AML-193 (cell line): ENCODE data around the gene VPS35L.

Experiments used
- DNase-seq, 2 experiments: peaks; one replicate each; lab custom pipeline; 2025; lab: John Stamatoyannopoulos, UW

The VPS35L gene

DNA sequence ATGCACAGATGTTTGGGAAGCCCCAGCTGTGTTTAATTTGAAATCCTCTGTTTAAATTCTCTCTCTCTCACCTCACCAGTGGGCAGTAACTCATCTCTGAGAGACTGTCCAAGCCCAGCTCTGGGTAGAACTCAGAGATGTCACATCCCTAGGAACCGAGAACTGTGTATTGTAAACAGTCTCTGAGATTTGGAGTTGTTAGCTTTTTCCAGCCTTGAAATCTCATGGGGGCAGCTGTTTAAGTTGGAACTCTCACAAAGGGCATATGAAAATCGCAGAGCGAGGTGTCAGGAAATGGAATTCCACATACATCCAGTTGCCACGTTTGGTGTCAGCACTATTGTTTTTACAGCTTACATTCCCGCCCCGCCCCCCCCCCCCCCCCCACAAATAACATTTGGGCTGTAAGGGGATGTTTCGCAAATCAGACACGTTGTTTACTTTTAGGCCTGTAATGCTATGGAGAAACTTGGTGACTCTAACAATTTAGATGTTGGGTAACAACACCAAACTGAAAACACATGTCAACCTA lies 34.3 kb downstream of the VPS35L start:
- DNase-seq = no peak

DNA sequence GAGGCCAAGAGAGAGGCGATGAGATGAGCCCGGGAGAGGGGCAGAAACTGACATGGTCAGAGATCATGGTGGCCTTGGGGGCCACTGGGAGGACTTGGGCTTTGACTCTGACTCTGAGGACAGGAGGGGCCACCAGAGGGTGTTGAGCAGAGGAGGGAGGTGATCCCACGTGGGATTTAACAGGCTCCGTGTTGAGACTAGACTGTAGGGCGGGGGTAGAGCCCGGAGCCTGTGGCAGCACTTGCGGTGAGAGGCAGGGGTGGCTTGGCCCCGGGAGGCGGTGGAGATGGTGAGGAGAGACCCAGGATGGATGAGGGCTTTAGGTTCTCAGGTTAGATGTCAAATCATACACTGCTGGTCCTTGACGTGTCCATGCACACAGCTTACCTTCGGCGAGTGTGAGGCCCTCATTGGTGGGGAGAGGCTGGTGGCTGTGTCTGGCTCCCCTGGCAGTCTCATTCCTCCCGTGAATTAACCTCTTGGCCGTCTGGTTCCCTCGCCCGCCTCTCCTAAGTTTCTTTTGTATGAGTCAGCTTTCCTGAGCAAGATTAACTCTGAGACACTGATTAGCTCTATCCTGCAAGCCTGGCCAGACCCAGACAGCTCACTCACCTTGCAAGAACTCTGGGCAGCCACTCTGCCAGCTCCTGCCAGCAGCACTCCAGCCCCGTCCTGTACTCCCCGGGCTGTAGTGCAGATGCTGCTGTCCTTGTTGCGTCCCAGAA lies 39.7 kb downstream of the VPS35L start:
- no peak for DNase-seq

DNA sequence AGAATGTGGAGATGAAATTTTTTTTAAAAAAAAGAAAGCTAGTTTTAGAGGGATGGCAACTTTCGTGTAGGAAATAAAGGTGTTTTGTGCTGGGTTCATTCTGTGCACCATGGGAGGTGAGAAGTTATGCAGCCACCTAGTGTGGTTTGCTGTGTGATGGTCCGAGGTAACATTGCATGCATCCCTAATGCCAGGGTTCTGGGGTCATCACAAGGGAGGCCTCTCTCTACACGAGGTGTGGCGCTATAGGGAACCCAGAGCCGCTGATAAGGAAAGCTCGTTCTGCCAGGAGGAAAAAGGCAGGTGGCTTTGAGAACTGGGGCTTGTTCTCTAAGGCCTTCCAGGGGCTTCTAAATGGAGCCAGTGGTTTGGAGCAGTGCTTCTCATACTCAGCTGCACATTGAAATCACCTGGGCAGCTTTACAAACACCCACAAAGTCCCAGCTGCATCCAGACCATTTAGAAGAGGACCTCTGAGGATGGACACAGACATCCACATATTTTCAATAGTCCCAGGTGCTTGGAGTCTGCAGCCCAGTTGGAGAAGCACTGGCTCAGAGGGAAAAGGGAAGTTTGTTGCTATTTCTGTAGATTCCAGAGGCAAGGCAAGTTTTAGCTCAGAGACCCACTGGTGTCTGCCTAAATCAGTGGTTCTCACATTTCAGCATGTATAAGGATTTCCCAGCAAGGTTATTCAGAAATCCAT lies 43.5 kb downstream of the VPS35L start:
- no peak for DNase-seq

DNA sequence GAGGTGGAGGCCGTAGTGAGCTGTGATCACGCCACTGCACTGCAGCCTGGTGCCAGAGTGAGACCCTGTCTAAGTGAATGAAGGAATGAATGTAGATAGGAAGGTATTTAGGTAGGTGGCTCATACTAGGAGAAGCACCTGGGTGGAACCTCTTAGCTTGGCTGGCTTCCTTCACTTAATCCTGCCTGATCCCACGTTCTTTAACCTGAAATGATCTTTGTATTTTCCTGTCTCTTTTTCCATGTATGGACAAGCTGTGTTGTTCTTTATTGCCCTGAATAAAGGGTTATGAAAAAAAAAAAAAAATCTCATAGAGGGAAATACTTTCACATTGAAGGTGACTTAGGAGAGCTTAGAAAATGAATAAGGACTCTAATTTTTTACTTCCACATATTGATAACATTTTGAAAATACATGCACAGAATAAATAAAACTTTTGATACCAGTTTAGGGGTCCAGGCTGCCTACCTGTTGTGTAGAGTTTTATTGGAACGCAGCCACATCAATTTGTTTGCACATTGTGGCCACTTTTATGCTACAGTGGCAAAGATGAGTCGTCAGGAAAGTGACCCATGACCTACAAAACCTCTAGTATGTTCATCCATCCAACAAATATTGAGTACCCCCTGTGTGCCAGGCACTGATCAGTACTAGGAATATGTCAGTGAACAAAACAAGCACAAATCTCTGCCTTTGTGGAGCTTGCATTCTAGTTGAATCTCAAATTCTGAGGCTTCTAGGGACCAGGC lies 44.6 kb downstream of the VPS35L start:
- no peak for DNase-seq

DNA sequence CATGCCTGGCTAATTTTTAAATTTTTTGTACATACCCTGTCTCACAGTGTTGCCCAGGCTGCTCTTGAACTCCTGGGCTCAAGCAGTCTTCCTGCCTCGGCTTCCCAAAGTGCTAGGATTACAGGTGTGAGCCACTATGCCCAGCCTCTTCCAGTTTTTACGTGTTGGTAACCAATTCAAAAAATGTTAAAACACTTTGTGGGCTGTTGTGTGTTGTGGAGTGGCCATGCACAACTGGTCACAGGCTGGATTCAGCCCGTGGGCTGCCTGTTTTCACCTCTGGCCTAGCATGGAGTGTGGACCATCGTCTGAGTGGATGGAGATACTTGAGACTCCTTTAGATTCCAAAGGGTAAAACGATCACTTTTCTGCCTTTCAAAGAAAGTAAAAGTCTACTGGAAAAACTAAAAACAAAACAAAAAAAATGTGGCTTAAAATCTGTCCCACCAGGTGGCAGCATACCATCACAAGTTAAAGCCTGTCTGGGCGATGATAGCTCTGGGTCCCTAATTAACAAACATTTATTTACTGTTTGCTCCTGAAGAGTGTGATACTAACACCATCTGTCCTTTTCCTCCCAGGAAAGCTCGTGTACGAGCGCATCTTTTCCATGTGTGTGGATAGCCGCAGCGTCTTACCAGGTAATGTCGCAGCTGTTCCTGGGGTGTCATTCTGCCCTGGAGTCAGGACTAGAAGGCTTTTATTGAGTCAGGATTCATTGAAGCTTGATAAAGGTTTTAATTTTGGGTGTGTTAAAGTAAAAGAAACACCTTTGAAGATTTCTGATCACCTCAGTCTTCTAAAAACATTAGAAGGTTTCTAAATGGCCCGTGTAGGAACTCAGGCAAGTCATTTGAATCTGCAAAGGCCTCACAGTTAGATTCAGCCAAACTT lies 45.8 kb downstream of the VPS35L start:
- peak; percentile 6 to 30 for DNase-seq

DNA sequence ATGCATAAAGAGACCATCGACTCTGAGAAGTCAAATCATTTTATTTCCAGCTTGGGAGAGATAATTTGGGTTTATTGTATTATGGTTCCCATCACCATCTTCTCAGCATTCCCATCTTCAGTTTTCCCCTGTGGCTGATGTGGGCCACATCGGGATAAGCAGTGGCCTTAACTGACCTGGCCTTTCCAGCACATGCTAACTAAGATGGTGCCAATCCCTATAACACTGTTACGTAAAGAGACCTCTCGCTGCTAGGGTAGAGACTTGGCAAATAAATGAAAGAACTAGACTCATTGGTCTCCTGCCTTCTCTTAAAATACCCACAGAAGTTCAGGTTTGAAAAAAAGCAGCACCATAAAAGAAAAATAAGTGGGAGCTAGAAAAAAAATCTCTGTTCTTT lies 49.4 kb downstream of the VPS35L start:
- DNase-seq = no peak

DNA sequence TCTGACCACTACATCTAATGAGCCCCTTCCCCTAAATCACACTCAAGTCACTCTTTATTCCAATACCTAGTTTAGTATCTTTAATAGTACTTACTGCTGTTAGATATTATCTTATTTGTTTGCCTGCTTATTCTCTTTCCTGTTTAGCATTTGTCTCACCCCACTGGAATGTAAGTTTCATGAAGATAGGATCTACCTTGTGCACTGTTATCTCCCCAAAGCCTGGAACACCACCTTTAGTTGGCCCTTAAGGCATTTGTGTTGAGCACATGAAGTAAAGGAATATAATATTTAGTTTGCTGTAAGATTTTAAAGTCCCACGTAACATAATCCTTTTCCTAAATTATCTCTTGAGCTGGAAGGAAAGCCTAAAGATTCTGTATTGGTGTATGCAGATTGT lies 50.2 kb downstream of the VPS35L start:
- no peak for DNase-seq

DNA sequence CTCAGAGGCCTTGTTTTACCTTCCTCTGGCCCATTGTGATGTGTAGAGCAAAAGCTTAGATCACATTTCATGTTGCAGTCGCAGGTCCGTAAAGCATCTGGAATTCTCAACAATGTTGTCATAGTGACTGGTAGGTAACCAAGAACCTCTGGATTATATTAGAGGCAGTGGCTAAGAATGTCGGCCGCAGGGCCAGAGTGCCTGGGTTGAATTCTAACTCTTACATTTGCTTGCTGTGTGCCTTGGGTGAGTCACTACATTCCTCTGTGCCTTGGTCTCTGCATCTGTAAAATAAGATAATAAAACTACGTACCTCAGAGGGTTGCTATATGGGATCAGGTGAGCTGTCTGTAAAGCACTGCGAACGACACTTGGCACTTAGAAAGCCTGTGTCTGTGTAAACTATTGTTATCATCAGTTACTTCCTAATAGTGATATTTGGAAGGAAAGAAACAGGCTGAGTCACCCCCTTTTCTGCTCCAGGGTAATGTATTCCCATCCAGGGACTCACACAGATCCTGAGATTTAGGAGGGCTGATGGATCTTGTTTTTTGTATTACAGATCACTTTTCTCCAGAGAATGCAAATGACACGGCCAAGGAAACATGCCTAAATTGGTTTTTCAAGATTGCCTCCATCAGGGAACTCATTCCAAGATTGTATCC lies 52.2 kb downstream of the VPS35L start:
- DNase-seq = no peak

DNA sequence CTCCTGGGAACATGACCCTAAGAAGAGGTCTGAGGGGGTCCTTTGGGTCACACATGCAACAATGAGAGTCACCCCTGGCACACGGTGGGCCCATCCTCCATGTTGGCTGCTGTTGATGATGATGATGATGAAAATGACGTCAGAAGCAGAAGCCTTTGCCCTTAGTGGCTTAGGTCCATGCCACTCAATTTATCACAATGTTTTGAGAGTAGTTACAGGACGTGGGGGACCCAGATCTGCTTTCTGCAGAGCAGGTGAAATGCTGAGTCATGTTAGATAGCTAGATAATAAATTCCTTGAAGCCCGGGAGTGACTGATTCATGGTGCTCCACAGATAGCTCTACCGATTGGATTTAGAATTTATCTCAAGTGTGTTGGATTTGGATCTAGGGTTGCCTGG lies 53.9 kb downstream of the VPS35L start:
- DNase-seq = no peak

DNA sequence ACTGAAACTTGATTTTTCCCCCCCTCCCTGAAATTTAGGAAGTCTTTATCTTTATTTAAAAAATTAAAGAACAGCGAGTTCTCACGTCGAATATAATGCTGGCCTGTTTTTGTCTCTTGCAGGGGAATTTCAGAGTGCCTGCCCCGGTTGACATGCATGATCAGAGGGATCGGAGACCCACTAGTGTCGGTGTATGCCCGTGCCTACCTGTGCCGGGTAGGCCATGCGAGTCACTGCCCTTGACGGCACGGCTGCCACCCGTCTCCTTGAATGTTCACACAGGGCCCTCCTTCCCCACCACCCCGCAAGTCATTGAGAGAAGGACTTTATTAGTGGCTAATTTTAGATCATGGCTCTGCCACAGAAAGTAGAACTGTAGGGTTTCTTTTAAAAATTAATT lies 54.7 kb downstream of the VPS35L start:
- no peak for DNase-seq

DNA sequence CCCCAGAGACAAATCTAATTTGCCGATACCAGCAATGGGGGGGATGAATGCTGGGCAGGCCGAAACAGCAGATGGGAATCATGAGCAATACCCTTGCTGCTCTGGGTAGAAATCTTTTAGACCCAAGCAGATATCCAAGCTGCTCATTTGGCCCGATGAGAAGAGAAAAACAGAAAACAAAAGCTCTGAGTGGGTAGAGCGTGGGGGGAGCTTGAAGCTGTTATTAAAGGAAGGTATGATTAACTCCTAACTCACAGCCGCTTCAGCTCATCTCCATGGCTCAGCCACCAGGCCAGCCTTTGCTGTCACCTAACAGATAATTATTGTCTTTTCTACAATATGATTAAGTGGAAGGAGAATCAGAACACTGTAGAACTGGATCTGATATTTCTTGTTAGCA lies 58.3 kb downstream of the VPS35L start:
- no peak for DNase-seq

DNA sequence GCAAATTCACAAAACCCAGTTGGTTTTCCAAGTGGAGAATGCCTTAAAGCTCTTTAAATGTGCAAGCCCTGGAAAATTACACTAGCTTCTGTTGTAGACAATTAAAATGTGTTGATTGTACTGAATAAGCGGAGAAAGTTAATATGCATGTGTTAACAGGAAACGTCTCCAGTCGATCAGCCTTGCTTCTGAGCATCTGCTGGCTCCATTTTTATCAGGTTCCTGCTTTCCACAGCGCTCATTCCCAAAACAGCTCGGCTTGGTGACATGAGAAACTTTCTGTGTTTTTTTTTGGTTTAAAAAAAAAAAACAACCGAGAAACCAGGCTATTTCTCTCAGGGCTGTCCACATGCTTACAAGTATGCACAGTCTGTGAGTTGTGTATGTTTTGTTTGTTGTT lies 60.7 kb downstream of the VPS35L start:
- DNase-seq = no peak

DNA sequence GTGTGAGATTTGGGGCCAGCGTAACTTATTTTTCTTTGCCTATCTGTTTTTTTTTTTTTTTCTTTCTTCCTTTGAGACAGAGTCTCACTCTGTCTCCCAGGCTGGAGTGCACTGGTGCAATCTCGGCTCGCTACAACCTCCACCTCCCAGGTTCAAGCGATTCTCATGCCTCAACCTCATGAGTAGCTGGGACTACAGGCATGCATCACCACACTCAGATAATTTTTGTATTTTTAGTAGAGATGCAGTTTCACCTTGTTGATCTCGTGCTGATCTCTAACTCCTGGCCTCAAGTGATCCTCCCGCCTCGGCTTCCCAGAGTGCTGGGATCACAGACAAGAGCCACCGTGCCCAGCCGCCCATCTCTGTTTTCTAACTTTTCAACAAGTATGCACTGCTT lies 63.4 kb downstream of the VPS35L start:
- DNase-seq = no peak

DNA sequence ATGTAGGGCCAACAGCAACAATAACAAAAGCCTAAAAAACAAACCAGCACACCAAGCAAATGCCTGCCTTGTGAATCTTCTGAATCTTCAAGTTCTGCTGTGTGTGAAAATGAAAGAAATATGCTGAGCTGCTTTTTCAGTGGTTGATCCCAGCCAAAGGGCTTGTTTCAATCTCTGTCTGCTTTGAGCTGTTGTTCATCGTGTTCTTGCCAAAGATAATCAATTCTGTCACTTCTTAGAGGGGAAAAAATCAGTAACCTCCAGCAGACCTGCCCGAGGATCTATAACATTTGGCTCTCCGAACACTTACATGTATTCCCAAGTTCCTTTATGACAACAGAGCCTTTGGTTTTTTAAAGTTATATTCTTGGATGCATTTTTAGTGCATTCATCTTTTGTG lies 65.9 kb downstream of the VPS35L start:
- DNase-seq = no peak

DNA sequence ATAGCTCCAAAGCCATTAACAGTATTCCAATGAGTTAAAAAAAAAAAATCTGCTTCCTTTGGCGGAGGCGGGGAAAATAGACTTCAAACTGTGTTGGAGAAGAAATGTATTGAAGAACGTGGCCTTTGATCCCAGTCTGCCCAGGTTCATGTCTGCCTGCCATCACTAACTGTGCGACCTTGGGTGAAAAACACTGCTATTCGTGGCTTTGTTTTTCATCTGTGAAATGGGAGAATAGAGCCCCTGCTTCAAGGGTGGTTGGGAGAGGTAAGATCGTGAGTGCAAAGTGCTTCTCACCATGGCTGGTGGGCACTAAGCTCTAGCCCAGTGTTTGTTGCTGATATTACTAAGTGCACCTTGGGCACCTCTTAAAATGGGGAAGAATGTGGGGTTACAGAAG lies 69.5 kb downstream of the VPS35L start:
- no peak for DNase-seq

DNA sequence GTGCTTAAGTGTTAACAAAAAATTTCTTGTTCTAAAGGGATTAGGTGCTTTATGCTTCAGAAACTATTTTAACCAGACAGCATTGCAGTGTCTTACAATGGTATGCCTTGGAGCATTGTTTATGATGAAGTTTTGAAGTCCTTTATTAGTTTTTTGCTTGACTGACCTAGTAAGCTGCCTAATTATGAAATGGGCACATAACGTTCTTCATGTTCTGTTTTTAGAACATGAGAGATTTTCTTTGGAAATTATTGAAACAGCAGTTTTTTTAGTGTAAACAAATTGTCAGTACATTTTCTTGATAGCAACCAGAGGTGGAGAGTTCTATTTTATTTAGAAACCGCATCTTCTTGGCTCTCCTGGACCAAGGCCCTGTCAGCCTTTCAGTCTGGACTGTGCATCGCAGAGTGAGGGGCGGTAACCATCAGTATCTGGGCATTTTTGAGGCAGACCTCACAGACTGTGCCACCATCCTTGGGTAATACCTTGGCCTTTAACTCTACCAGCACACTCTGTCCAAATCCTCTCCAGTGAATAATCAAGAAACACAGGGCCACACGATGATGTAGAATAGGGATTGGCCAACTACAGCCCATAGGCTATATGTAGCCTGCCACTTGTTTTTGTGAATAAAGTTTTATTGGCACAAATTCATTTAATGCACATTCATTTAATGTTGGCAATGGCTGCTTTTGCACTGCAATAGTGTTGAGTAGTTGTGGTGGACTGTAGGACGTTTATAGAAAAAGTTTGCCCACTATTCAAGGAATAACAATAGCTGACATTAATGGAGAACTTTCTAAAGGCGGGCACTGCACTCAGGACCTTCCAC lies 81.1 kb downstream of the VPS35L start:
- DNase-seq = no peak

DNA sequence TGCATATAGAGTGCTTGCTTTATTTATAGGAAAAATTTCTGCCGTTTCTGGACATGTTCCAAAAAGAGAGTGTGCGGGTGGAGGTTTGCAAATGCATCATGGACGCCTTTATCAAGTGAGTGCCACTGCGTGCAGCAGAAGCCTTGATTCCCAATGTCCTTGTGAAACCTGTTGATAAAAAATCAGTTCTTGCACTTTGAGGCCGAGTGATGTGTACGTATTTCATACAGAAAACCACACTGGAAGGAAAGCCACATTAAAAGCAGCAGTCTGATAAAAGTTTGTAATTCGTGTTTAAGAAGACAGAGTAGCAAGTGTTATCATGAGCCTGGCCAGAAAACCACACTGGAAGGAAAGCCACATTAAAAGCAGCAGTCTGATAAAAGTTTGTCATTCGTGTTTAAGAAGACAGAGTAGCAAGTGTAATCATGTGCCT lies 84.5 kb downstream of the VPS35L start:
- DNase-seq = no peak

DNA sequence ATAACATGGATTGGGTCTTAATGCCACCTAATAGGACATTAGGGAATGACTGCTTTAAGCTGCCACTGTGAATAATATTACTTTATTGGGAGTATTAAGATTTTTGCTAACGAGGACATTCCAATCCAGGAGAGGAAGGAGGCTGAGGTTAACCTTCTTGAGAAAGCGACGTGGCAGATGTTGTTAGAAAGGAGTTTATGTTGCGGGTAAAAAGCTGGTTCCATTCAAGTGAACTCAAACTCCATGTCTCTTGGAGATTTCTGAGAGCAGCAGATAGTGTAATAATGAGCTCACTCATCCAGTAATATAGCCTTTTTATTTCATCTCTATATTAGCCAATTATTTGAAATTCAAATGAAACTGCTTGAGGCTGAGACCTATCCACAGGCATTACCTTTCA lies 87.0 kb downstream of the VPS35L start:
- no peak for DNase-seq

DNA sequence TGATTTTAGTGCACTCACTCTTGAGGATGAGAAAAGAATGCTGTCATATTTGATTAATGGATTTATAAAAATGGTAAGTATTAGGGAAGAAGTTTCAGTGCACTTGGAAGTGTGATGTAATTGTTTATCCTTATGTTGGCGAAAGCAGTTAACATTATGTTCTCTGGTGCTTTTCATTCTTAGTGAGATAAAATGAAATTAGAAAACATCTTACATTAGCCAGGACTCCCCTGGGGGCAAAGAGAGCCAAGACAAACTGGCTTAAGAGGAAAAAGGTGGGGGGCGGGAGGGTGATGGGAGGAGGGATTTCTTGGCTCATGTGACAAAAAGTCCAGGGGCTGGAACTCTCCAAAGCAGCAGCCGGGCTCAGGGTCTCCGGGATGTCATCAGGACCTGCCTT lies 89.4 kb downstream of the VPS35L start:
- DNase-seq = no peak

DNA sequence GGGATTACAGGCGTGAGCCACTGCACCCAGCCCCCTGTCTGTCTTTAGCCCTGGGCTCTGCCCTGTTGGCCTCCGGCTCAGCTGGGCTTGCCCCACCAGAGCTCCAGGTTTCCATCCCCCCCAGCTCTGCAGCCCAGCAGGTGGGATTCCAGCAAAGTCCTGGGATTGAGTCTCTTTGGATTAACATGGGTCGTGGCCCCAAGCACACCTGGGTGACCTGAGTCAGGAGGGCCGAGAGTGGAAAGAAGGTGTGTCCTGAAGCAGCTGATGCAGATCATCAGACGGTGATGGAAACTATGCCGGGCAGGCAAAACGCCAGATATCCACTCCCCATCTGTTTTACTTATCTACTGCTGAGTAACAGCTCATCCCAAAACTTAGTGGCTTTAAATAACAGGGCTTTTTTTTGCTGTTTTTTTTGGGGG lies 90.1 kb downstream of the VPS35L start:
- no peak for DNase-seq
